HepG2 (cell line): ENCODE measurements around the gene SEPTIN3. TPM values are rescaled to one million over a fixed set of nuclear protein-coding genes. Genes with fewer than 3 reads are reported as not detected.

Source experiments
- AKAP8 ChIP-seq: sonication (generic); formaldehyde crosslinking; IDR thresholded peaks from 2 replicates; pipeline ENCODE4 v1.5.1; 2020; ENCODE audit warnings: mild to moderate bottlenecking, missing genetic modification reagents
- CENPT ChIP-seq: sonication (generic); formaldehyde crosslinking; IDR thresholded peaks from 2 replicates; pipeline ENCODE4 v1.8.0; 2022; ENCODE audit warnings: low read depth, mild to moderate bottlenecking, moderate library complexity, missing genetic modification reagents
- ETV5 ChIP-seq: IDR thresholded peaks from 2 replicates; pipeline ENCODE4 v1.6.1; 2018; ENCODE audit warnings: missing biosample characterization, missing genetic modification reagents, inconsistent platforms, borderline replicate concordance
- FIP1L1 ChIP-seq: fragments of 200-400 bp; formaldehyde crosslinking; IDR thresholded peaks from 2 replicates; pipeline ENCODE4 v1.6.1; 2018; ENCODE audit warnings: low read depth, mild to moderate bottlenecking, low read length, moderate library complexity, borderline replicate concordance; ENCODE audit not compliant: insufficient read depth
- FOXK1 ChIP-seq: sonication (generic); formaldehyde crosslinking; IDR thresholded peaks from 2 replicates; pipeline ENCODE4 v1.4.0; 2020; ENCODE audit warnings: low read depth, missing genetic modification reagents, borderline replicate concordance
- GABPB1 ChIP-seq: IDR thresholded peaks from 2 replicates; pipeline ENCODE4 v1.6.1; 2016; ENCODE audit warnings: mild to moderate bottlenecking, missing genetic modification reagents, moderate library complexity, missing compliant biosample characterization
- HOXA3 ChIP-seq: sonication (generic); formaldehyde crosslinking; IDR thresholded peaks from 2 replicates; pipeline ENCODE4 v1.5.0; 2020; ENCODE audit warnings: missing genetic modification reagents
- NFE2 ChIP-seq: sonication (generic); formaldehyde crosslinking; IDR thresholded peaks from 2 replicates; pipeline ENCODE4 v1.4.0; 2020; ENCODE audit warnings: missing genetic modification reagents
- NONO ChIP-seq, 2 experiments: fragments of 450-650 bp in 1 of 2; sonication (generic) in 1 of 2; formaldehyde crosslinking in 1 of 2; IDR thresholded peaks in 1 of 2; conservative IDR thresholded peaks in 1 of 2; 2 replicates each; pipeline versions ENCODE4 v1.6.1 to v1.8.0; 2017 to 2022; ENCODE audit warnings: mild to moderate bottlenecking in 1 of 2, missing genetic modification reagents in 1 of 2, moderate library complexity in 1 of 2
- NR2F6 ChIP-seq, 2 experiments: IDR thresholded peaks; 2 replicates each; pipeline ENCODE4 v1.6.1; 2016; ENCODE audit warnings: antibody characterized with exemption in 1 of 2, mild to moderate bottlenecking in 1 of 2
- PHF8 ChIP-seq: sonication (generic); formaldehyde crosslinking; IDR thresholded peaks from 2 replicates; pipeline ENCODE4 v1.5.0; 2020; ENCODE audit warnings: missing genetic modification reagents
- REPIN1 ChIP-seq: sonication (generic); formaldehyde crosslinking; IDR thresholded peaks from 2 replicates; pipeline ENCODE4 v1.8.0; 2022; ENCODE audit warnings: missing genetic modification reagents, low read depth, mild to moderate bottlenecking, borderline replicate concordance
- RERE ChIP-seq: IDR thresholded peaks from 2 replicates; pipeline ENCODE4 v1.6.1; 2016; ENCODE audit warnings: low read depth, missing genetic modification reagents, missing compliant biosample characterization
- RNF2 ChIP-seq: fragments of 450-650 bp; conservative IDR thresholded peaks from 2 replicates; pipeline ENCODE4 v1.6.1; 2016; ENCODE audit warnings: low read depth
- SAFB2 ChIP-seq: sonication (generic); formaldehyde crosslinking; IDR thresholded peaks from 2 replicates; pipeline ENCODE4 v1.5.1; 2020; ENCODE audit warnings: missing genetic modification reagents, low read depth, mild to moderate bottlenecking, borderline replicate concordance
- SATB2 ChIP-seq: sonication (generic); formaldehyde crosslinking; IDR thresholded peaks from 2 replicates; pipeline ENCODE4 v1.5.0; 2020; ENCODE audit warnings: missing genetic modification reagents
- SMARCC2 ChIP-seq: fragments of 450-650 bp; IDR thresholded peaks from 2 replicates; pipeline ENCODE4 v1.6.1; 2017; ENCODE audit warnings: antibody characterized with exemption, mild to moderate bottlenecking
- SMC3 ChIP-seq: IDR thresholded peaks from 2 replicates; pipeline ENCODE4 v1.6.1; 2011; ENCODE audit warnings: low read length, improper control_type of control experiment
- THAP11 ChIP-seq: IDR thresholded peaks from 2 replicates; pipeline ENCODE4 v1.6.1; 2016; ENCODE audit warnings: missing biosample characterization, missing genetic modification reagents
- ZFP41 ChIP-seq: sonication (generic); formaldehyde crosslinking; IDR thresholded peaks from 2 replicates; pipeline ENCODE4 v1.4.0; 2020; ENCODE audit warnings: mild to moderate bottlenecking, missing genetic modification reagents, borderline replicate concordance
- ZNF101 ChIP-seq: sonication (generic); formaldehyde crosslinking; IDR thresholded peaks from 2 replicates; pipeline ENCODE4 v1.4.0; 2020; ENCODE audit warnings: mild to moderate bottlenecking, low read depth, missing genetic modification reagents, borderline replicate concordance
- ZNF12 ChIP-seq: sonication (generic); formaldehyde crosslinking; IDR thresholded peaks from 2 replicates; pipeline ENCODE4 v1.5.0; 2020; ENCODE audit warnings: missing genetic modification reagents
- ZNF17 ChIP-seq: sonication (generic); formaldehyde crosslinking; IDR thresholded peaks from 2 replicates; pipeline ENCODE4 v1.5.0; 2020; ENCODE audit warnings: mild to moderate bottlenecking, missing genetic modification reagents
- ZNF331 ChIP-seq: sonication (generic); formaldehyde crosslinking; IDR thresholded peaks from 2 replicates; pipeline ENCODE4 v1.4.0; 2020; ENCODE audit warnings: missing genetic modification reagents
- ZNF552 ChIP-seq: sonication (generic); formaldehyde crosslinking; IDR thresholded peaks from 2 replicates; pipeline ENCODE4 v1.9.0; 2022; ENCODE audit warnings: missing genetic modification reagents, mild to moderate bottlenecking, borderline replicate concordance
- ZNF644 ChIP-seq: IDR thresholded peaks from 2 replicates; pipeline ENCODE4 v1.6.1; 2016; ENCODE audit warnings: low read depth
- ZNF724P ChIP-seq: sonication (generic); formaldehyde crosslinking; IDR thresholded peaks from 2 replicates; pipeline ENCODE4 v1.8.0; 2022; ENCODE audit warnings: missing genetic modification reagents, borderline replicate concordance
- polyA plus RNA-seq, 8 experiments: library from polyadenylated mRNA; depleted of rRNA in 3 of 8; stranded (reverse) in 7 of 8; unstranded in 1 of 8; fragments of >200 nt; fragmentation: Illumina TruSeq in 4 of 8; extraction: Trizol in 4 of 8; gene quantifications; 2 replicates each; pipeline versions ENCODE4 v1.2.1 to v1.2.3, GENCODE V29; 2011 to 2016; ENCODE audit warnings: low read depth in 4 of 8, missing spikeins in 1 of 8, mixed read lengths in 1 of 8; ENCODE audit not compliant: insufficient read depth in 1 of 8
- total RNA-seq, 5 experiments: library from RNA; depleted of rRNA; stranded (reverse); fragments of >200 nt; fragmentation: Illumina TruSeq; extraction: Trizol; gene quantifications; 2 replicates each; pipeline ENCODE4 v1.2.3, GENCODE V29; 2016; ENCODE audit warnings: low read depth in 1 of 5

Gene SEPTIN3
- total and polyA plus RNA-seq, 2 of the 13 experiments (the other 11 are each of a cell fraction or from before 2014, with no cell fraction given): 0.04 TPM; not detected in 1

GRCh38 chr22:41966607-41967240, 2.5 kb upstream of the SEPTIN3 start (continued):
- TF ChIP-seq SATB2 (CRISPR knock-in tag) (no peak), ZNF101 (no peak), ZNF17 (CRISPR knock-in tag) (no peak), ETV5 (CRISPR knock-in tag) (peak; percentile 91), PHF8 (CRISPR knock-in tag) (no peak), FIP1L1 (no peak), RERE (CRISPR knock-in tag) (no peak), ZNF552 (CRISPR knock-in tag) (no peak), SMC3 (peak; percentile 64; the same call in 1 of the 2 replicates), ZNF331 (no peak), REPIN1 (no peak), THAP11 (CRISPR knock-in tag) (peak; percentile 29; the same call in 1 of the 2 replicates), SAFB2 (CRISPR knock-in tag) (no peak), ZNF724P (CRISPR knock-in tag) (no peak), GABPB1 (0 out of 2 replicates have a peak, but pooled peaks have one; percentile 19), RNF2 (no peak), FOXK1 (no peak), CENPT (CRISPR knock-in tag) (no peak), ZFP41 (CRISPR knock-in tag) (no peak), AKAP8 (CRISPR knock-in tag) (no peak), ZNF644 (CRISPR knock-in tag) (no peak), HOXA3 (CRISPR knock-in tag) (no peak), ZNF12 (CRISPR knock-in tag) (no peak), NONO (IDR thresholded peaks at IDR 0.05) (no peak), NONO (CRISPR knock-in tag; conservative IDR thresholded peaks at IDR 0.05) (no peak), SMARCC2 (no peak), NFE2 (CRISPR knock-in tag) (no peak), NR2F6 (IDR thresholded peaks at IDR 0.05) (no peak), NR2F6 (CRISPR knock-in tag; IDR thresholded peaks at IDR 0.05) (no peak)
